Brain microvascular endothelial cell (primary cell): ENCODE results near the gene GARIN5B.
"Not testable (repeated sequence)": the region's sequence is repeated elsewhere in the genome, so short reads cannot be mapped to it uniquely, and the experiment has no call there.

Experiments used
- DNase-seq: peaks from one replicate; pipeline ENCODE4 v3.0.0-alpha.2; 2020
- H3K27ac ChIP-seq: fragments of 250-450 bp; sonication (Bioruptor Pico); 2 replicates; pipeline ENCODE4 v1.5.1; 2020; ENCODE audit warnings: mild to moderate bottlenecking, moderate library complexity
- H3K27me3 ChIP-seq: fragments of 250-450 bp; sonication (Bioruptor Pico); replicated peaks from 2 replicates; pipeline ENCODE4 v1.5.1; 2020; ENCODE audit warnings: mild to moderate bottlenecking
- H3K36me3 ChIP-seq: fragments of 250-450 bp; sonication (Bioruptor Pico); replicated peaks from 2 replicates; pipeline ENCODE4 v1.5.1; 2020; ENCODE audit warnings: mild to moderate bottlenecking
- H3K4me3 ChIP-seq: 2 replicates; pipeline ENCODE4 v1.5.1; 2011; ENCODE audit warnings: low read depth, mild to moderate bottlenecking, control low read depth, low read length, moderate library complexity
- in situ Hi-C: cut with HindIII; loops from 2 replicates; pipeline ENCODE4 v1.10.0; 2017; ENCODE audit warnings: low sequenced_read_pairs, low pct_ligation_motif_present
- TF ChIP-seq, protein P1 (sequence below): IDR thresholded peaks from 2 replicates; pipeline ENCODE4 v1.5.1; 2011; ENCODE audit warnings: low read depth, mild to moderate bottlenecking, moderate library complexity, low read length, control low read depth, inconsistent platforms; ENCODE audit errors: missing control alignments

Gene GARIN5B

DNA sequence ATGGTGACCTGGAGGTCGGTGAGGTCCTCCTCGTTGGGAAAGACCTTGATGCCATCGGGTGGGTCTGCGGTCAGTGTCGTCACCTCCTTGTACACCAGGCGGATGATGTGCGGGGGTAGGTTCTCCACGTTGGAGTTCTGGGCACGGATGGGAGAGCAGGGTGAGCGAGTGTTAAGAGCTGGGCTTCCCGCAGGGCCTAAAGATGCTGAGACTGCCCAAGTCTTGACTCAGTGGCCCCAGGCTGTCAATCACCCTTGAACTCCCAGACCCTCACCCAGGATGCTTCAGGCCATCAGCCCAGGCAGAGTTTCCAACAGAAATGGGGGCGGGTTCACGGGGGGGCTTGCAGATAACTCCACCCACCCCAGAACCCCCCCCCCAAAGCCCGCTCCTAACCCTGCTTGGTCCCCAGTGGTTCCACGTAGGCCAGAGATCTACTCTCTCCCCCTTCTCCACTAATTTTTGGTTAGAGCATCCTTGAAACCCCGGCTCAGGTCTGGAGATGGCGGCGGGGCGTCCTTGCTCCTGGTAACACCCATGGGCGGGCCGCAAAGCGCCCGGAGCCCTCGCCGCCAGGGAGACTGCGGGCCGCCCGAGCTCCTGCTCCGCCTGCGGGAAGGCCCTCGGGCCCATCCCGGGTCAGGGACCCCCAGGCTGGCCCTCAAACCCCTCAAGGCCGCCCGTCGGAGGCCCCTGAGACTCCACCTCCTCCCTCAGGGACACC is 43.9 kb upstream of the GARIN5B start:
- peak overlapping the region; percentile 93 for H3K27ac ChIP-seq
- peak overlapping the region; percentile 83 for H3K4me3 ChIP-seq
- DNase-seq, result no peak
- TF ChIP-seq, protein P1, sequence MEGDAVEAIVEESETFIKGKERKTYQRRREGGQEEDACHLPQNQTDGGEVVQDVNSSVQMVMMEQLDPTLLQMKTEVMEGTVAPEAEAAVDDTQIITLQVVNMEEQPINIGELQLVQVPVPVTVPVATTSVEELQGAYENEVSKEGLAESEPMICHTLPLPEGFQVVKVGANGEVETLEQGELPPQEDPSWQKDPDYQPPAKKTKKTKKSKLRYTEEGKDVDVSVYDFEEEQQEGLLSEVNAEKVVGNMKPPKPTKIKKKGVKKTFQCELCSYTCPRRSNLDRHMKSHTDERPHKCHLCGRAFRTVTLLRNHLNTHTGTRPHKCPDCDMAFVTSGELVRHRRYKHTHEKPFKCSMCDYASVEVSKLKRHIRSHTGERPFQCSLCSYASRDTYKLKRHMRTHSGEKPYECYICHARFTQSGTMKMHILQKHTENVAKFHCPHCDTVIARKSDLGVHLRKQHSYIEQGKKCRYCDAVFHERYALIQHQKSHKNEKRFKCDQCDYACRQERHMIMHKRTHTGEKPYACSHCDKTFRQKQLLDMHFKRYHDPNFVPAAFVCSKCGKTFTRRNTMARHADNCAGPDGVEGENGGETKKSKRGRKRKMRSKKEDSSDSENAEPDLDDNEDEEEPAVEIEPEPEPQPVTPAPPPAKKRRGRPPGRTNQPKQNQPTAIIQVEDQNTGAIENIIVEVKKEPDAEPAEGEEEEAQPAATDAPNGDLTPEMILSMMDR, result no peak
- in situ Hi-C loops, result no loop called here
- peaks cover 23% of the 10 kb centered on the region for H3K36me3 ChIP-seq
- no peaks in the 10 kb centered on the region for H3K27me3 ChIP-seq

DNA sequence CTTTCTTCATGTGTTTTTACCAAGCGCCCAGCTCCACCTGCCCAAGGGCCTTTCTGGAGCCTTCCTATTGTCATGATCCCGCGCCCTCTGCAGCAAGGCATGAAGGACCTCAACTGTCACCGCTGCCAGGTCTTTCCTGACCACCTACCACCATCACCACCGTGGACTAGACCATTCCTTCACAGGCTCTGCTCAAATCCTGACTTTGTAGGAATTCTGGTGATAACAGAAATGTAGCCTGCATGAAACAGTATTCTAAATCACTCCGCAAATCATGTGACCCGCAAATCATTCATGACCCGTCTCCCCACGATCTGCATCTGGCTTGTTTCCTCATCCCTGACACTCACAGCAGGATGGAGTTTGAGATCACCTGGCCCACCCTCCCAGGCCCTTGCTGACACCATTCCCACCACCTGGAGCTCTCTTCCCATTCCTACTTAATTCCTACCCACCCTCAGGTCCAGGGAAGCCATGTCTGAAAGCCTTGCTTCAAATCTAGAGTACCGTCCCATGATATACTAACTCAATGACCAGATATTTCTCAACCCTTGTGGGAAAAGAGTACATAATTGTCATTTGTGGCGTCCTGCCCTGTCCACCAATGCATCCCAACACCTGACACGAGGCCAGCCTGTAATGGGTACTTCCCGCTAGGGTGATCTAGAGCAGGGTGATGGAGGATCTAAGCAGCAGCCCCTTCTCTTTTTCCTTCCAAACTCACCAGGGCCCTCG is 43.2 kb upstream of the GARIN5B start:
- H3K27me3 ChIP-seq, result no peaks in the 10 kb centered on the region
- peak overlapping the region; percentile 4 for H3K27ac ChIP-seq
- H3K36me3 ChIP-seq, result peaks cover 29% of the 10 kb centered on the region
- H3K4me3 ChIP-seq, result peak overlapping the region; percentile 83
- no peak for DNase-seq
- in situ Hi-C loops, result no loop called here
- TF ChIP-seq, protein P1, result no peak

DNA sequence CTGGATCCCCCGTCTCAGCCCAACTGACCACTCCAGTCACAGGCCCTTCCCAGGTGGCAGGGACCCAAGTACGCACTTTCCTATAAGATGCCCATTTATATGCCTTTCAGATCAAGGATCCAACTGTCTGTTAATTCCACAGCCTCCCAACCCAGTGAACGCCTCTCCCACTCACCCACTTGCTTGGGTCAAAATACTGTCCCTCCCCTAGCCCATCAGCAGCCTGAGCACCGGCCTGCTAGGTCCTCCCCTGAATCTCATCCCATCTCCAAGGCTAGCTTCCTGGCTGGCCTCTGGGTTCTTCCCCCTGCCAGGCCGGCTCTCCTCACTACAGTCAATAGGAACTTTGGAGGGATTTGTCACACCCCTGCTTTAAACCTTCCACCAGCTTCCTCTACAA is 42.6 kb upstream of the GARIN5B start:
- peak overlapping the region; percentile 83 for H3K4me3 ChIP-seq
- TF ChIP-seq, protein P1, result no peak
- H3K27ac ChIP-seq, result no peak overlapping the region
- no peak for DNase-seq
- H3K36me3 ChIP-seq, result peaks cover 33% of the 10 kb centered on the region
- in situ Hi-C loops, result no loop called here
- H3K27me3 ChIP-seq, result no peaks in the 10 kb centered on the region

DNA sequence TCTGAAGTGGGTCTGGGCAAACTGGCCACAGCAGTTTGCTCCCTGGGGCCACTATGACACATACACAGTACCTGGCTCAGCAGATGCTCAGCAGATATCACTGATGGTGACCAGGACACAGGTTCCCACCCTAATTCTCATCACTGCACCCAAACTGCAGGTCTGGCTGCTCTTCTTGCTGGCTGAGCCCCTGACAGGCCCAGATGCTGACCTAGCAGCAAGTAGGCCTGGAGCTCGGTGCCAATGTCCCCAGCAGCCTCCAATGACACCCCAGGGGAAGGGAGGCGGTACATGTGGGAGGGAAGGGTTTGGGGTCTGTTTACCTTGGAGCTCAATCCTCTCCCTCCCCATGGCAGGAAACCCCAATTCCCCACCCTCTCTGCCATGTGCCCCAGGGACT is 39.4 kb upstream of the GARIN5B start:
- H3K36me3 ChIP-seq, result peaks cover 37% of the 10 kb centered on the region
- in situ Hi-C loops, result no loop called here
- no peak overlapping the region for H3K27ac ChIP-seq
- H3K4me3 ChIP-seq, result no peak overlapping the region
- no peaks in the 10 kb centered on the region for H3K27me3 ChIP-seq
- TF ChIP-seq, protein P1, result no peak
- no peak for DNase-seq

DNA sequence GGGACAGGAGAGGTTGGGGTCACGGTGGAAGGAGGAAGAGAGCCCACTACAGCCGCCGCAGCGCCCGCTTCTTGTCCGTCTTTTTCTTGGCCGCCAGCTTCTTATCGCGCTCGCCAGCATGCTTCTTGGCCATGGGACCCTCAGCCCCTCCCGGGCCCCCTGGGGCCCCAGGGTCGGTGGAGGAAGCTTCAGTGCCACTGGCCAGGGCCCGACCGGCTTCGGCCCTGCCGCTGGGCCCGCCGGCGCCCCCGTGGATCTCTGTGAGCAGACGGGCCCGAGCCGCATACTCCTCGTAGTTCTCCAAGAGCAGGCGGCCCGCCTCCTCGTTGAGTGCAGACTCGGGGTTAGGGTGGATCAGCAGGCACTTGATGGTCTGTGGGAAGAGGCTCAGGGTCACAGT is 38.3 kb upstream of the GARIN5B start:
- H3K36me3 ChIP-seq, result peaks cover 34% of the 10 kb centered on the region
- H3K4me3 ChIP-seq, in situ Hi-C loops, H3K27me3 ChIP-seq, H3K27ac ChIP-seq, DNase-seq: not testable (repeated sequence)

DNA sequence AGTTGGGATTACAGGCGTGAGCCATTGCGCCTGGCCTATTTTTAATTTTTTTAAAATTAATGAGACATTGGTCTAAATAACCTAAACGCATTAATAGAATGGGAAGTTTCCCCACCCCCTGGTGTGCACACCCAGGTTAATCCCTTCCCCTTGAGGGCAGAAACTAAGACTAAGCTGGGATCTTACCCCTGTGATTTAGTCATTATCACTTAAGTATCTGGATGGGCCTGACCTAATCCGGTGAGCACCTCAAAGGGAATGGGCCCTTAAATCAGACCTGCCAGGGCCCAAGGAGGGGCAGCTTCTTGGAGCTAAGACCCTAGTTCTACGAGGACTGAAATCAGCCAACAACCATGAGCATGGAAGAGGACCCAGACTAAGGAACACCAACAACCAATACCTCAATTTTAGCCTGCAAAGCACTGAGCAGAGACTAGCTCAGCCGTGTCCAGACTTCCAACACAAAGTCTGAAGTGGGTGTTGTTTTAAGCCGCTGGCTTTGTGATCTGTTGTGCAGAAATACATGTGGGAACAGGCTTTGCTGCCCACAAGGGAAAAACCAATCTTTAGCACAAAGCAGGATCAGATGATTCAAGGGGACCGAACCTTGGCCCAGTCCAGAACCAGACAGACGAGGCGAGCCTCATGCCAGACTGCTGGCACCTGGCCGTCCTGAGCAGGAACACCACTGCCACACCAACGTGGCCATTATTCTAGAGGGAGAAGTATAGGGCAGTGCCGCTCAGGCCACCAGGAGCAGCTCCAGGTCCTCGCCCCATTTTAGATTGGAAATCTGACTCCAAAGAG is 37.4 kb upstream of the GARIN5B start:
- no peak overlapping the region for H3K27ac ChIP-seq
- no peak overlapping the region for H3K4me3 ChIP-seq
- in situ Hi-C loops, result no loop called here
- TF ChIP-seq, protein P1, result no peak
- DNase-seq, result no peak
- H3K27me3 ChIP-seq, result no peaks in the 10 kb centered on the region
- H3K36me3 ChIP-seq, result peaks cover 27% of the 10 kb centered on the region
